Thoracic aorta (tissue), 2 donors: Measurements from ENCODE around the gene IL15RA. TPM values are rescaled to one million over a fixed set of nuclear protein-coding genes. Genes with fewer than 3 reads are reported as not detected.

Source experiments
- ATAC-seq: fragments of 150-250 bp; one replicate; pipeline ENCODE4 v1.8.0; 2017; ENCODE audit warnings: low read depth; ENCODE audit not compliant: insufficient number of reproducible peaks, low FRiP score
- DNase-seq: peaks from one replicate; pipeline ENCODE4 v3.0.0-alpha.2; 2020; ENCODE audit warnings: low spot score
- H3K27ac ChIP-seq, 2 donors: fragments of 200-600 bp; sonication (generic); 1 replicate in 1 of 2; 2 replicates in 1 of 2; pipeline ENCODE4 v1.5.1; 2016; ENCODE audit warnings: mild to moderate bottlenecking in 2 of 2, moderate library complexity in 2 of 2
- H3K27me3 ChIP-seq: fragments of 200-600 bp; sonication (generic); replicated peaks from 2 replicates; pipeline ENCODE4 v1.6.0; 2016; ENCODE audit warnings: mild to moderate bottlenecking; ENCODE audit not compliant: insufficient read depth
- H3K36me3 ChIP-seq: fragments of 200-600 bp; sonication (generic); one replicate; pipeline ENCODE4 v1.5.1; 2016
- H3K4me1 ChIP-seq, 2 donors: fragments of 200-600 bp; sonication (generic); 1 replicate in 1 of 2; 2 replicates in 1 of 2; pipeline versions ENCODE4 v1.5.1 to v1.6.0; 2016; ENCODE audit warnings: low read depth in 2 of 2, mild to moderate bottlenecking in 1 of 2; ENCODE audit not compliant: control insufficient read depth in 1 of 2
- H3K4me3 ChIP-seq: fragments of 200-600 bp; sonication (generic); 2 replicates; pipeline ENCODE4 v1.5.1; 2016; ENCODE audit warnings: mild to moderate bottlenecking
- H3K9me3 ChIP-seq: fragments of 200-600 bp; sonication (generic); 2 replicates; pipeline ENCODE4 v1.5.1; 2016
- total RNA-seq, 2 donors: library from RNA; depleted of rRNA; stranded (reverse); fragments of >200 nt; gene quantifications; one replicate each; pipeline versions ENCODE4 v1.1.0 to v1.2.3, GENCODE V29; 2016
- TF ChIP-seq, protein P1 (sequence below): fragments of 200-600 bp; sonication (generic); IDR thresholded peaks from one replicate; pipeline ENCODE4 v1.5.1; 2019; ENCODE audit warnings: antibody characterized with exemption

IL15RA gene
- total RNA-seq, 2 donors from 2014 or later, result 34.4 to 44.1 TPM

DNA sequence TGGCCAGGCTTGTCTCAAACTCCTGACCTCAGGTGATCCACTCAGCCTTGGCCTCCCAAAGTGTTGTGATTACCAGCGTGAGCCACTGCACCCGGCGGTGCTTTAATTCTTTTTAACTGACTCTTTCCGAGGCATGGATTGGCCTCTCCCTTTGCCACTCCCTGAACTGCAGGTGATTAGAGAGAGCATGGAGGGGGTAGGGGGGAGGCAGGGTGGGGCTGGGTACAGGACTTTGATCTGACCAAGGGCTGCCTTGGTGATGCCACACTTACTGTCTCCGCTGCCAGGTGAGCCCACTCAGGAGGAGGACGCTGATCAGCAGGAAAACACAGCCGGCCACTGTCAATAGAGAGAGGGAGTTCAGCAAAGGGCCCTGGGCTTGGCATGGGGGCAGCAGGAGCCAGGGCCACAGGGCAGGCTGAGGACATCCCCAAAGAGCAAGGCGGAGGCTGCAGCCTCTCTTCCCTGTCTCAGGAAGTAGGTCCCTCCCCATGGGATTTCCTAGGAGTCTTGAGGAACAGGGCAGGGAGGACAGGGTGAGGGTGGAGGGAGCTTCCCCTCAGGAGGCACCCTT lies 40.5 kb upstream of the IL15RA start:
- no peak overlapping the region for H3K4me3 ChIP-seq
- H3K27ac ChIP-seq, result no peak overlapping the region
- H3K4me1 ChIP-seq, result no peaks in the 10 kb centered on the region
- H3K9me3 ChIP-seq, result no peaks in the 10 kb centered on the region
- no peaks in the 10 kb centered on the region for H3K36me3 ChIP-seq
- TF ChIP-seq, protein P1, sequence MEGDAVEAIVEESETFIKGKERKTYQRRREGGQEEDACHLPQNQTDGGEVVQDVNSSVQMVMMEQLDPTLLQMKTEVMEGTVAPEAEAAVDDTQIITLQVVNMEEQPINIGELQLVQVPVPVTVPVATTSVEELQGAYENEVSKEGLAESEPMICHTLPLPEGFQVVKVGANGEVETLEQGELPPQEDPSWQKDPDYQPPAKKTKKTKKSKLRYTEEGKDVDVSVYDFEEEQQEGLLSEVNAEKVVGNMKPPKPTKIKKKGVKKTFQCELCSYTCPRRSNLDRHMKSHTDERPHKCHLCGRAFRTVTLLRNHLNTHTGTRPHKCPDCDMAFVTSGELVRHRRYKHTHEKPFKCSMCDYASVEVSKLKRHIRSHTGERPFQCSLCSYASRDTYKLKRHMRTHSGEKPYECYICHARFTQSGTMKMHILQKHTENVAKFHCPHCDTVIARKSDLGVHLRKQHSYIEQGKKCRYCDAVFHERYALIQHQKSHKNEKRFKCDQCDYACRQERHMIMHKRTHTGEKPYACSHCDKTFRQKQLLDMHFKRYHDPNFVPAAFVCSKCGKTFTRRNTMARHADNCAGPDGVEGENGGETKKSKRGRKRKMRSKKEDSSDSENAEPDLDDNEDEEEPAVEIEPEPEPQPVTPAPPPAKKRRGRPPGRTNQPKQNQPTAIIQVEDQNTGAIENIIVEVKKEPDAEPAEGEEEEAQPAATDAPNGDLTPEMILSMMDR, result no peak
- ATAC-seq, result no peak
- no peak for DNase-seq
- no peaks in the 10 kb centered on the region for H3K27me3 ChIP-seq

DNA sequence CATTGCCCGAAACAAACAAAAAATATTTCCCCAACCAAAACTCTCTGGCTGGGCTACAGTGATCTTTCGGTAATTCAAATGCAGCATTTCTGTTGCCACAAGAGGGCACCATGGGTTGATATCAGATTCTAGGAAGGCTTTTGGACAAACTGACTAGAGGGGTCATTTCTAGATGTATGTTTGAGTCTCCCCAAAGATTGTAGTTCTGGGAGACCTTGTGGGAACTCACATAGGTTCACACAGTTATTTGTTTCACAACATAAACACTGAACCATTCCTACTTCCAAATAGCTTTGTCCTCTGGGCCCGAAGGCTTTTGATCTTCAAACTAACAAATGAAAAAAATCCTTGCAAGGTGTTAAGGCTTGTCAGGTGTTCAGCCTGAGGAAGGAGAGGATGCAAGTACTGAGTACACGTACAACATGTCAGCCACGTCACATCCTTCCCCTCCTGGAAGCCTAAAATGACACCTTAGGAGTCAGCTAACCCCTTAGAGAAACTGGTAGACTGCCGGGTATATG lies 37.0 kb upstream of the IL15RA start:
- H3K9me3 ChIP-seq, result no peaks in the 10 kb centered on the region
- no peaks in the 10 kb centered on the region for H3K27me3 ChIP-seq
- no peaks in the 10 kb centered on the region for H3K4me1 ChIP-seq
- H3K27ac ChIP-seq, result no peak overlapping the region
- no peaks in the 10 kb centered on the region for H3K36me3 ChIP-seq
- peak; percentile 21 for DNase-seq
- H3K4me3 ChIP-seq, result no peak overlapping the region
- TF ChIP-seq, protein P1, result peak; percentile 68
- no peak for ATAC-seq

DNA sequence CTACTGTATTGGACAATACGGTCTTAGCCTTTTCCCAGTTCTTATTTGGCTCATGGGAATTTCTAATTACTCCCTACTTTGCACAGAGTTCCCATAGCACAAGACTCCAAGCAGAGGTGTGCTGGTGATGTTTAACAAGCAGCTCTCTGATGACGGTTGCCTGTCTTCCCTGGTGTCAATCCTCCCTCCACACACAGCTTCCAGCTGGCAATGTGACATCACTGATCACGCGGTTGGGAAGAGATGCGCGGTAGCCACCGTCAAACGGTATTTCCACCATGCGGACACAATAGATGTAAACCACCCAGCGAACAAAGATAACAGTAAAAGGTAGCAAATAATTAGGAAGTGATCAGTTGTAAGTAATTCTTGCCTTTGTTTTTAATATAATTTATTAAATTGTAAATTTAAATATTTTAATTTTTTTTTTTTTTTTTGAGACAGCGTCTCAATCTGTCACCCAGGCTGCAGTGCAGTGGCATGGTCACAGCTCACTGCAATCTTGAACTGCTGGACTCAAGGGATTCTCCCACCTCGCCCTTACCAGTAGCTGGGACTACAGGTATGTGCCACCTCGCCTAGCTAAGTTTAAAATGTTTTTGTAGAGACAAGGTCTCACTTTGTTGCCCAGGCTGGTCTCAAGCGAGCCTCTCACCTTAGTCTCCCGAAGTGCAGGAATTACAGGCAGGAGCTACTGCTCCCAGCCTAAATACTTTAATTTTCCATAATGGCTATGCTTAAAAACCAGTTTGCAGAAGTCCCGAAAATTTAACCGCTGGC lies 36.3 kb upstream of the IL15RA start:
- no peak overlapping the region for H3K27ac ChIP-seq
- H3K4me3 ChIP-seq, result no peak overlapping the region
- H3K9me3 ChIP-seq, result no peaks in the 10 kb centered on the region
- H3K4me1 ChIP-seq, result no peaks in the 10 kb centered on the region
- no peaks in the 10 kb centered on the region for H3K36me3 ChIP-seq
- TF ChIP-seq, protein P1, result no peak
- no peak for DNase-seq
- ATAC-seq, result no peak
- H3K27me3 ChIP-seq, result no peaks in the 10 kb centered on the region

DNA sequence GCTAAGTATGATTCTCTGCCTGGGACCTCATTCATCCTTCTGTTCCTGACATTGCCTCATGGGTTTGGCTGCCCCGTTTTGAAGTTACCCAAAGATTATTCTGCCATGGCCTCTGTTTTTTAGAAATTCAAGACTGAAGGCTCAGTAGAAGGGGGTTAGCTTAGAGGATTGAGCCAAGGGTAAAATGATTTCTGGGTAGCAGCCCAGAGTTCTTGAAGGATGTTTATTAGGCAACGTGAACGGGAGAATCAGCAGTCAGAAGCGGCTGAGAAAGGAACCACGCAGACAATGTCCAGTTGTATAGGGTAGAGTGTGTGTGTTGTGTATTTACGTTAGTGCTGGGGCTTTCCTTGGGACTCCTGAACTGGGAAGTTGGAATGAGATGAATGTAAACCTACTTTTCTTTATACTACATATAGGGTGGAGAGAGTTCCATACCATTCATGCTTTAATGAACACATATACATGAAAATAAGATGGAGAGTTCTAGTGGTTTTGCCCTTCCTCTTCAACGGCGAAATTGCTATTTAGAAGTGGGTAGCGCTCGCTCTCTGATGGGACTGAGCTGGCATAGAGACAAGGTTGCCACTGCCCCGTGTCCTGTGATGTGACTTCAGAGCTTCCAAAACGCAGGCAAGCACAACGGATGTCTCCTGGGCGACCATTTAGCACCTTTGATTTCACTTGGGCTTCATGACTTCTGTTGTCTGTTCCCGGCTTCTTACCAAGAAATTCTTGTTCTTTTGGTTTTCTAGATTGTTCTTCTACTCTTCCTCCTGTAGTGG lies 35.0 kb upstream of the IL15RA start:
- H3K36me3 ChIP-seq, result no peaks in the 10 kb centered on the region
- H3K4me1 ChIP-seq, result no peaks in the 10 kb centered on the region
- no peaks in the 10 kb centered on the region for H3K9me3 ChIP-seq
- H3K4me3 ChIP-seq, result no peak overlapping the region
- TF ChIP-seq, protein P1, result no peak
- DNase-seq (no peak), ATAC-seq (no peak)
- H3K27me3 ChIP-seq, result no peaks in the 10 kb centered on the region
- H3K27ac ChIP-seq, result no peak overlapping the region

DNA sequence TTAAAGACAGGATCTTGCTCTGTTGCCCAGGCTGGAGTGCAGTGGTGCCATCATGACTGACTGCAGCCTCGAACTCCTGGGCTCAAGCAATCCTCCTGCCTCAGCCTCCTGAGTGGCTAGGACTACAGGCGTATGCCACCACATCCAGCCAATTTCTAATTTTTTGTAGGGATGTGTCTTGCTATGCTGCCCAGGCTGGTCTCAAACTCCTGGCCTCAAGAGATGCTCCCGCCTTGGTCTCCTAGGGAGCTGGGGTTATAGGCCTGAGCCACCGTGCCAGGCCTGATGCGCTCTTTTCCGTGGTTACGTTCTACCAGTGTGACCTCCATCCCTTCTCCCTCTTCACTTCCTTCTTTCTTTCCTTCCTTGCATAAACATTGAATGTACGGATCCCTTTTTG lies 34.2 kb upstream of the IL15RA start:
- no peaks in the 10 kb centered on the region for H3K36me3 ChIP-seq
- no peak overlapping the region for H3K4me3 ChIP-seq
- TF ChIP-seq, protein P1, result no peak
- no peaks in the 10 kb centered on the region for H3K9me3 ChIP-seq
- DNase-seq, result no peak
- H3K27me3 ChIP-seq, result no peaks in the 10 kb centered on the region
- no peaks in the 10 kb centered on the region for H3K4me1 ChIP-seq
- H3K27ac ChIP-seq, result no peak overlapping the region
- ATAC-seq, result no peak
